ENCODE data around the gene TCHH.
A peak's percentile ranks its signal among the peaks of the same experiment; 100 is the strongest.
"Not testable (repeated sequence)": the region's sequence is repeated elsewhere in the genome, so short reads cannot be mapped to it uniquely, and the experiment has no call there.

Gene TCHH

DNA sequence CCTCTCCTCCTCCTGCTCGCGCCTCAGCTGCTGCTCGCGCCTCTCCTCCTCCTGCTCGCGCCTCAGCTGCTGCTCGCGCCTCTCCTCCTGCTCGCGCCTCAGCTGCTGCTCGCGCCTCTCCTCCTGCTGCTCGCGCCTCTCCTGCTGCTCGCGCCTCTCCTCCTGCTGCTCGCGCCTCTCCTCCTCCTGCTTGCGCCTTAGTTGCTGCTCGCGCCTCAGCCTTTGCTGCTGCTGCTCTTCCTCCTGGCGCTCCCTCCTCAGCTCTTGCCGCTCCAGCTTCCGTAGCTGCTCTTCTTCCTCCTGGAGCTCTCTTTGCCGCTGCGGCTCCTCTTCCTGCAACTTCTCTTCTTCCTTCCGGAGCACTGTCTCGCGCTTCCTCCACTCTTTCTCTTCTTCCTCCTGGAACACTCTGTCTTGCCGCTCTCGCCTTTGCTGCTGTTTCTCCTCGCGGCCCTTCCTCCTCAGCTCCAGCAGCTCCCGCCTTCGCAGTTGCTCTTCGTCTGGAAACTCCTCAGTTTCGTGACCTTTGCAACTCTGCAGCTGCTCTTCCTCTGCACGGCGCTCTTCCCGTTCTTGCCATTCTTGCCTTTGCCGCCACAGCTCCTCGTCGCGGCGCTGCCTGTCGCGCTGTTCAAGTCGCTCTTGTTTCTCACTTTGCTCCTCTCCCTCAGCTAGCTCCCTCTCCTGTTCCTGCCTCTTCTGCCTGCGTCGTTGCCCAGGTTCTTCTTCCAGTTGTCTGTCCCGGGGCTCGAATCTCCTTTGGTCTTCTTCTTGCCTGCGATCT lies 3.0 kb downstream of the TCHH start:
- no peak for DNase-seq

DNA sequence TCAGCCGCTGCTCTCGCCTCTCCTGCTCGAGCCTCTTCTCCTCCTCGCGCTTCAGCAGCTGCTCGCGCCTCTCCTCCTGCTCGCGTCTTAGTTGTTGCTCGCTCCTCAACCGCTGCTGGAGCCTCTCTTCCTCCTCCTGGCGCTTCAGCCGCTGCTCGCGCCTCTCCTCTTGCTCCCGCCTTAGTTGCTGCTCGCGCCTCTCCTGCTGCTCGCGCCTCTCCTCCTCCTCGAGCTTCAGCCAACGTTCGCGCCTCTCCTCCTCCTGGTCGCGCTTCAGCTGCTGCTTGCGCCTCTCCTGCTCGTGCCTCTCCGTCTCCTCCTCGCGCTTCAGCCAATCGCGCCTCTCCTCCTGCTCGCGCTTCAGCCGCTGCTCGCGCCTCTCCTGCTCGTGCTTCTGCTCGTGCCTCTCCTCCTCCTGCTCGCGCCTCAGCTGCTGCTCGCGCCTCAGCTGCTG lies 3.7 kb downstream of the TCHH start:
- DNase-seq, result peak; percentile 66

DNA sequence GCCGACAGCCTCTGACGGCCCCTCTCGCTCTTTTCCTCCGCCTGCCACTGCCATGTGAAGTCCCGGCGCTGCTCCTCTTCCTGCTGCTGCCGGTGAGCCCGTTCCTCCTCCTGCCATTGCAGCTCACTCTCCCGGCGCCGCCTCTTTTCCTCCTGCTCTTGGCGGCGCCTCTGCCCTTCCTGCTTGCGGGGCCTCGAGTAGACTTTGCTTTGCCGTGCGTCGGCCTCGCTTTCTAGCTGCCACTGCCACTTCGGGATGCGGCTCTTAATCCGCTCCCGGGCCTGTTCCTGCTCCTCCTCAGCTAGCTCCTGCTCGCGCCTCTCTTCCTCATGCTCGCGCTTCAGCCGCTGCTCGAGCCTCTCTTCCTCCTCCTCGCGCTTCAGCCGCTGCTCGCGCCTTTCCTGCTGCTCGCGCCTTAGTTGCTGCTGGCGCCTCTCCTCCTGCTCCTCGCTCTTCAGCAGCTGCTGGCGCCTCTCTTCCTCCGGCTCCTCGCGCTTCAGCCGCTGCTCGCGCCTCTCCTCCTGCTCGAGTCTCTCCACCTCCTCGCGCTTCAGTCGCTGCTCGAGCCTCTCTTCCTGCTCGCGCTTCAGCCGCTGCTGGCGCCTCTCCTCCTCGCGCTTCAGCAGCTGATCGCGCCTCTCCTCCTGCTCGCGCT lies 4.3 kb downstream of the TCHH start:
- peak; percentile 65 for DNase-seq

DNA sequence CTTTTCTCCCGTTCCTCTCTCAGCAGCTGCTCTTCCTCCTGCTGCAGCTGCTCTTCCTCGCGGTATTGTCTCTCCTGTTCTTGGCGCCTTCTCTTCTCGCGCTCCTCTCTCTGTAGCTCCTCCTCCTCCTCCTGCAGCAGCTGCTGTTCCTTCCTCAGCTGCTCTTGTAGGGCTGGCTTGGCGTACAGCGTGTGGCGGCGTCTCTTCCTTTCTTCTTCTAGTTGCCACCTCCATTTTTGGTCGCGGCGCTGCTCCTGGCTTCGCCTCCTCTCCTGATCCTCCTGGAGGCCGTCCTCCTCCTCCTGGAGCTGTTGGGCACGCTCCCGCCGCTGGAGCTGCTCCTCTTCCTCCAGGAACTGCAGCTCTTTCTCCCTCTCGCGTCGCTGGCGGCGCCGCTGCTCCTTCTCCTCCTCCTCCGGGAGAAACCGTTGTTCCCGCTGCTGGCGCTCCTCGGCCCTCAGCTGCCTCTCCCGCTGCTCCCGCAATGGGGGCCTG lies 4.8 kb downstream of the TCHH start:
- DNase-seq, result peak; percentile 68

DNA sequence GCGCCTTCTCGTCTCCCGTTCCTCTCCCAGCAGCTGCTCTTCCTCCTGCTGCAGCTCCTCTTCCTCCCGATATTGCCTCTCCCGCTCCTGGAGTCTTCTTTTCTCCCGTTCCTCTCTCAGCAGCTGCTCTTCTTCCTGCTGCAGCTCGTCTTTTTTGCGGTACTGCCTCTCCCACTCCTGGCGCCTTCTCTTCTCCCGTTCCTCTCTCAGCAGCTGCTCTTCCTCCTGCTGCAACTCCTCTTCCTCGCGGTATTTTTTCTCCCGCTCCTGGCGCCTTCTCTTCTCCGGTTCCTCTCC lies 5.3 kb downstream of the TCHH start:
- DNase-seq, result no peak

DNA sequence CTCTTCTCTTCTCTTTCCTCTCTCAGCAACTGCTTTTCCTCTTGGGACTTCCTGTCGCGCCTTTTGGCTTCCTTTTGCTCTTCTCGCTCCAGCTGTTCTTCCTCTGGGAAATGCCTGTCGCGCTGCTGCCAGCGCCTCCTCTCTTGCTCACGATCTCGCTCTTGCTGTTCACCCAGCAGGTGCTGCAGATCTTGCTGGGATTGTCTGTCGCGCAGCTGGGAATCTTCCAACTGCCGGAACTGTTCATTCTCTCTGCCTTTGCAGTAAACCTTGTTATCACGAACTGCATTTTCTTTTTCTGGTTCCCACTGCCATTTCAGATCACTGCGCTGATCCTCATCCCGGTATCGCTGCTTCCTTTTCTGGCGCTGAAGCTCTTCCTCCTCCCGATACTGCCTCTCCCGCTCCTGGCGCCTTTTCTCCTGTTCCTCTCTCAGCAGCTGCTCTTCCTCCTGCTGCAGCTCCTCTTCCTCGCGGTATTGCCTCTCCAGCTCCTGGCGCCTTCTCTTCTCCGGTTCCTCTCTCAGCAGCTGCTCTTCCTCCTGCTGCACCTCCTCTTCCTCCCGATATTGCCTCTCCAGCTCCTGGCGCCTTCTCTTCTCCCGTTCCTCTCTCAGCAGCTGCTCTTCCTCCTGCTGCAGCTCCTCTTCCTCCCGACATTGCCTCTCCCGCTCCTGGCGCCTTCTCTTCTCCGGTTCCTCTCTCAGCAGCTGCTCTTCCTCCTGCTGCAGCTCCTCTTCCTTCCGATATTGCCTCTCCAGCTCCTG lies 5.8 kb downstream of the TCHH start:
- DNase-seq, result no peak

DNA sequence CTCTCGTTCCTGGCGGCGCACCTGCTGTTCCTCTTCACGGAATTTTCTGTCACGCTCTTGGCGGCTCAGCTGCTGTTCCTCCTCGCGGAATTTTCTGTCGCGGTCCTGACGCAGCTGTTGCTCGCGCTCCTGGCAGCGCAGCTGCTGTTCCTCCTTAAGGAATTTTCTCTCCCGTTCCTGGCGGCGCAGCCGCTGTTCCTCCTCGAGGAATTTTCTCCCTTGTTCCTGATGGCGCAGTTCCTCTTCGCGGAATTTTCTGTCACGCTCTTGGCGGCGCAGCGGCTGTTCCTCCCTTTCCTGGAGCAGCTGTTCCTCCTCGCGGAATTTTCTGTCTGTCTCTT lies 6.4 kb downstream of the TCHH start:
- DNase-seq, result no peak

DNA sequence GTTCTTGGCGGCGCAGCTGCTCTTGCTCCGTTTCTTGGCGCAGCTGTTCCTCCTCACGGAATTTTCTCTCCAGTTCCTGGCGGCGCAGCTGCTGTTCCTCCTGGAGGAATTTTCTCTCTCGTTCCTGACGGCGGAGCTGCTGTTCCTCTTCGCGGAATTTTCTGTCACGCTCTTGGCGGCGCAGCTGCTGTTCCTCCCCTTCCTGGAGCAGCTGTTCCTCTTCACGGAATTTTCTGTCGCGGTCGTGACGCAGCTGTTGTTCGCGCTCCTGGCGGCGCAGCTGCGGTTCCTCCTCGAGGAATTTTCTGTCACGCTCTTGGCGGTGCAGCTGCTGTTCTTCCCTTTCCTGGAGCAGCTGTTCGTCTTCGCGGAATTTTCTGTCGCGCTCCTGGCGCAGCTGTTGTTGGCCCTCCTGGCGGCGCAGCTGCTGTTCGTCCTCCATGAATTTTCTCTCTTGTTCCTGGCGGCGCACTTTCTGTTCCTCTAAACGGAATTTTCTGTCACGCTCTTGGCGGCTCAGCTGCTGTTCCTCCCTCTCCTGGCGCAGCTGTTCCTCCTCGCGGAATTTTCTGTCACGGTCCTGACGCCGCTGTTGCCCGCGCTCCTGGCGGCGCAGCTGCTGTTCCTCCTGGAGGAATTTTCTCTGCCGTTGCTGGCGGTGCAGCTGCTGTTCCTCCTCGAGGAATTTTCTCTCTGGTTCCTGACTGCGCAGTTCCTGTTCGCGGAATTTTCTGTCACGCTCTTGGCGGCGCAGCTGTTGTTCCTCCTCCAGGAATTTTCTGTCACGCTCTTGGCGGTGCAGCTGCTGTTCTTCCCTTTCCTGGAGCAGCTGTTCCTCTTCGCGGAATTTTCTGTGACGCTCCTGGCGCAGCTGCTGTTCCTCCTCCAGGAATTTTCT lies 7.0 kb downstream of the TCHH start:
- no peak for DNase-seq

DNA sequence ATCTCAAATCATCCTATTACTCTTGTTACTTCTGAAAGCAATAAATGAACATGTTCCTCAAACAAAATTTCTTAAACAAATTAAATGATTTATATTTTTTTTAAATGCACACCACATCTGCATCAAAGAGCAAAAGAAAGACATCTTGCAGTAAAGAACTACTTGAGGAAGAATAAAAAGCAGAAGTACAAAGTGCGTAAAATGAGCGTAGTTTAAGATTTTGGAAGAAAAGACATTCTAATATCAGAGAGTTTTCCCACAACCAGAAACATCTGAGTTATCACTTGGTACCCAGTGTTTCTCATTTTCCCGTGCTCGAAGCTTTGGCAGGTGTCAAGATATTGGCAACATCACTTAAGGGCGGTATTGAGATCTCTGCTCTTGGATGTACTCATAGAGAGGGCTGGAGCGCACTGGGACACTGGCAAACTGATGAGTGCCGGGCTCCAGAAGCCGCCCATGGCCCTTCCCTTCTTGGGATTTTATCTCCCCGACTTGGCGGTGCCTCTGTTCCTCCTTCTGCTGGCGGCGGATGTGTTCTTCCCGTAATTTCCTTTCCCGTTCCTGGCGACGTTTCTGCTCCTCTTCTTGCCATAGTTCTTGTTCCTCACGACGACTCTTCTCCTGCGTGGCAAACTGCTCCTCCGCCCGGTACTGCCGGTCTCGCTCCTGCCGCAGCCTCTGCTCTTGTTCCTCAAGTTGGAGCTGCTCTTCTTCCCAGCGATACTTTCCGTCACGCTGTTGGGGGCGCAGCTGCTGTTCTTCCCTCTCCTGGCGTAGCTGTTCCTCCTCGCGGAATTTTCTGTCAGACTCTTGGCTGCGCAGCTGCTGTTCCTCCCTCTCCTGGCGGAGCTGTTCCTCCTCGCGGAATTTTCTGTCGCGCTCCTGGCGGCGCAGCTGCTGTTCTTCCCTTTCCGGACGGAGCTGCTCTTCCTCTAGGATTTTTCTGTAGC lies 7.9 kb downstream of the TCHH start:
- no peak for DNase-seq

DNA sequence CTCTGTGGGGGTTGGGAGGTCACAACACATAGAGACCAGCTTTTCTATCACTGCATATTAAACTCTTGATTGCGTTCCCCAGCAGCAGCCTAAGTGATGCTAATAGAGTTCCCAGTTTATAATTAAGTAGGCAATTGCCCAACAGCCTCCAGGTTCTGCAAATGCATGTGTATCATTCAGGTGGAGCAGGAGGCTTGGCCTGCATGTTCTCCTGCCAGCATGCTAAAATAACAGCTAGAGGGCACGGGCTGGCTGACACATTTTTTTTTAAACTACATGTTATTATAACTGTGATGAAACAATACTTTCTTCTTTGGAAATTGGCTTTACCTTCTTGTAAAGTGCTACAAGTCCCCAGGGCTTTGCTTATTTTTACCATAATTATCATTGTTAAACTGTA lies 10.4 kb downstream of the TCHH start:
- no peak for DNase-seq

DNA sequence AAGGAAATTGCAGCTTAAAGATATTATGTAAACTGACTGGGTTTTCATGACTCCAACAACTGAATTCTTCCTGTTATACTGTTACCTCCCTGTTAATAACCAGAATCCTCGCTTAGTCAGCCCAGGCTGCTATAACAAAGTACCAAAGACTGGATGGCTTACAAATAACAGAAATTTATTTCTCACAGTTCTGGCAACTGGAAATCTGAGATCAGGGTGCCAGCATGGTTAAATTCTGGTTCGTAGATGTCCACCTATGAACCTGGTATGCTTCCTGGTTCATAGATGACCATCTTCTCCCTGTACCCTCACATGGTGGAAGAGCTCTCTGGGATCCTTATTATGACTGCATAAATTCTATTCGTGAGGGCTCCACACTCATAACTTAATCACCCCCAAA lies 18.3 kb downstream of the TCHH start:
- no peak for DNase-seq

DNA sequence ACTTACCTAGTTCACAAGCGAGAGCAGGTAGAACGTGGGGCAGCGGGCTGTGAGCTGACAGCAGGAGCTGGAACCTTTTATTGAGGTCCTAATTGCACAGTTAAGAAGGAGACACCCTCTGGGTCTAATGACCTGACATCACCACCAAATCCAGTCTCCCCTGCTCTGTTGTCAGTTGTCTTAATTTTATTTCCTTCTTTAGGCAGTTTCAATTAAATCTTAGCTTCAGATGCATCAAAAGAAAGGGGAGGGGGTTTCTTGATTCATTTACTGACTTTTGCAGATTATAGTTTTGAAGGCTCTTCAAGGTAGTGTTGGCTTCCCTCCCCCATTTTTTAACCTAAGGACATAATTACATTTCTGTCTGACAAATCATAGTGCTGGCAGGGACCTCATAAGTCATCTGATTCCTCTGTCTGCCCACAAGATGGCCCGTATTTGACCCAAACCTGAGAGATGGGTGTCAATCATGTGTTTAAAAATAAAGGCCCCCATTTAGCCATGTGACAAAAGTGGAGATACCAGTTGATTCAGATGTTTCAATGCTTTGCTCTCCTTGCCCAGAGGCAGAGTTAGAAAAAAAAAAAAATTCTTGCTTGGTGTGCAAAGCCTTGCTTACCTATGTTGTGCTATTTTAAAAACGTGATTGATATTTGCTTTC lies 26.1 kb downstream of the TCHH start, which contains the start of gene TCHHL1:
TSS of gene TCHHL1 (minus strand) at position 51 of the 661 bp plus-strand sequence. CDS start 921 bp downstream, outside the sequence.
- no peak for DNase-seq

DNA sequence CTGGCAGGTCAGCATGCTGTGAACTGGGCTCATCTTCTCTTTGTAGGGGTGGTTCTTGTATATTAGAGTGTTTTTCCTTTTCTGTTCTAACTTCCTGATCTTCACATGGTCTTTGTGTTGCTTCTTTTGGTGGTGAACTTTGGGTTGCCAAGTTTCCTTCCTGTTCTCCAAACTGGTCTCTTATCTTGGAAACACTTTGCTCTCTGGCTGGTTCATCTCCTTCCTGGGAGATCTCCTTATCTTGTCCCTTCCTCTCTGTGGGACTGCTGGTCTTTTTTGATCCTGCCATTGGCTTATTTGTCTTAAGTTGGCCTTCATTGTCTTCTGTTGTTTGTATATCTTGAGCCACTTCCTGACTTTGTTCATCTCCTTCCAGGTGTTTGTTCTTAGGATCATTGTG lies 28.5 kb downstream of the TCHH start:
- DNase-seq, result no peak

DNA sequence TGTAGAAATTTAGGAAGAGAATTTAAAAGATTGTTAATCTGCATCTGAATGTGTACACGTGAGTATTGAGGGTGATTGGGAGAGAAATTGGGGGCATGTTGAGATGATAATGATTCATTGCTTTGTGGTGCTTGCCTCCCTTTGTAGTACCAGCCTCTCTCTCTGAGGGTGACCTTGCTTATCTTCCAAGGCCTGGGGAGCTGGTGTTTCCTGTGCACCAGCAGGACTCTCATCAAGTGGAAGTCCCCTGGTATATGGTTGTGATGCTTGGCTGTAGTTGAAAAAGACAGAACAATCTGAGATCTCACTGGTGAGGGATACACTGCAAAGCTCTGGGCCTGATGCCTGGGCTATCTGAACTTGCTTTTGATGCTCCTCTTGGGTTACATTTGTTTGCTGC lies 30.4 kb downstream of the TCHH start:
- no peak for DNase-seq

DNA sequence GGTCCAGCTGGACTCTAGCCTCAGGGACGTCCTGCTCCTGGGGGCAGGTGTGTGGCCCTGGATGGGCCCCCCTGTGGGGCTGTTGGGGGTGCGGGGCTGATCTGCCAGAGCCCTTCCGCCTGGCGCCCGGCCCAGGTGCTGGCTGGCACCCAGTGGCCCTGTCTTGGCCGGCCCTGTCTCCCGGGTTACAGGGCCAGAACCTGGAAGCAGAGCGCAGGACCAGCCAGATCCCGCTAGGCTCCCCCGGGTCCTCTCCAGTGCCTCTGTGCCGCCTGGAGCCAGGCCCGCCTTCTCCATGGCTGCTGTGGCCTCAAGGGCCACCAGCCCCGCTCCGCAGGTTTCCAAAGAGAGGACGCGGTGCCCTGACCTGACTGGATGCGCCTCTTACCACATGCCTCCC lies 34.2 kb downstream of the TCHH start:
- DNase-seq, result not testable (repeated sequence)

DNA sequence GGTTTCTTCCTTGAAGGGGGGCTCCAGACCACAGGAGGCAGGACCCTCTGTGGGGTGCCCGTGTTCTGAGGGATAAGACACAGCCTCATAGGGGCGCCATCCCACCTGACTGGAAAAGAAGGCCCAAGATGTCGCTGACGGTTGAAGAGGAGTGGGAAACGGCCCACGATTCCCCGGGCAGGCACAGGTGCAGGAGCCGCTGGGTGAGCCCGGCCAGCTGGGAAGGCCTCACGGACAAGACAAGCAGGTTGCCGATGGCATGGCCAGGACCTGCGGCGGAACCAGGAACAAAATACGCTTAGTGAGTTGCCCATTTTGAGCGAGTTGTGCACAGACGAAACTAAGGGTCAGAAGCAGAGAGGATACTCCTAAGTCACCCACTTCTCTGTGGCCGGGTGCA lies 34.8 kb downstream of the TCHH start:
- not testable (repeated sequence) for DNase-seq

DNA sequence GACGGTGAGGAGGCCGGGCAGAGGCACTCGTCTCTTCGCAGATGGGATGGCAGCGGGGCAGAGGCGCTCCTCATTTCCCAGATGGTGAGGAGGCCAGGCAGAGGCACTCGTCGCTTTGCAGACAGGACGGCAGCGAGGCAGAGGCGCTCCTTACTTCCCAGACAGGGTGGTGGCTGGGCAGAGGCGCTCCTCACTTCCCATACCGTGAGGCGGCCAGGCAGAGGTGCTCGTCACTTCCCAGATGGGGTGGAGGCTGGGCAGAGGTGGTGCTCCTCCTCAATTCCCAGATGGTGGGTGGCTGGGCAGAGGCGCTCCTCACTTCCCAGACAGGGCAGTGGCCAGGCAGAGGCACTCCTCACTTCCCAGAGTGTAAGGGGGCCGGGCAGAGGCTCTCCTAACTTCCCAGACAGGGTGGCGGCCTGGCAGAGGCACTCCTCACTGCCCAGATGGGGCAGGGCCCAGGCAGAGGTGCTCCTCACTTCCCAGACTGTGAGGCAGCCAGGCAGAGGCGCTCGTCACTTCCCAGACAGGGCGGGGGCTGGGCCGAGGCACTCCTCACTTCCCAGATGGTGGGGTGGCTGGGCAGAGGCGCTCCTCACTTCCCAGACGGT lies 36.3 kb downstream of the TCHH start:
- no peak for DNase-seq

DNA sequence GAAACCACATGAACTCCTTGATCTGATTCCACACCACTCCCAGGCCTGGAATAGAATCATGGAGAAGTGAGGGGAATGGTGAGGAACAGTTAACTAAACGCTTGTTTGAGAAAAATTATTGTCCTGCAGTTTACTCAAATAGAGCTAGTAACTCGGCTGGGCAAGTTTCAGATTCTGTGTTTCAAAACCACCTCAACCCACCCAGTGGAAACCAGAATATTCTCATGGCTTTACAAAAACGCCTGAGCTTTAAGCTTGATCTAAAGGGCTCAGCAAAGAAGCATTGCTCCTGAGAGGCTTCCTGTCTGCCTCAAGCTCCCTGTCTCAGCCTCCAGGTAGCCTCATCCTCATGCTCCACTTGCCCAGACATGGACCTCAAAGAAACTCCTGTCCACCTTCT lies 42.9 kb downstream of the TCHH start:
- no peak for DNase-seq

DNA sequence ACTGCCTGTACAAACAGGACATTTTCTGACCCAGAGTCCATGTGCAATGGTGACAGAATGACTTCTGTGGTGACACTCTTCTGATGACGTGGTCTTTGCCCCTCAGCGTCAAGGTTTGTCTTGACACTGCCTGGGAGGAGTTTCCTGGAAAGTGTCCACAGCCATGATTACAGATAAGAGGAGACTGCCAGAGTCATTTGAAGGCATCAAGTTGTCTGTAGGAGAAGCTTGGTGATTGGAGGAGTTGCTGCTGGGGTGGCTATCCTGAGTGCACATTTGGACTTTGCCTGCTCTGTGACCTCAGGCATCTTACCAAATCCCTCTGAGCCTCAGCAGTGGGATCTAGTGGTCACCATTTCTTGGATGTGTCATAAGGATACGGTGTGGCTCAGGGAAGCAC lies 44.1 kb downstream of the TCHH start:
- no peak for DNase-seq

DNA sequence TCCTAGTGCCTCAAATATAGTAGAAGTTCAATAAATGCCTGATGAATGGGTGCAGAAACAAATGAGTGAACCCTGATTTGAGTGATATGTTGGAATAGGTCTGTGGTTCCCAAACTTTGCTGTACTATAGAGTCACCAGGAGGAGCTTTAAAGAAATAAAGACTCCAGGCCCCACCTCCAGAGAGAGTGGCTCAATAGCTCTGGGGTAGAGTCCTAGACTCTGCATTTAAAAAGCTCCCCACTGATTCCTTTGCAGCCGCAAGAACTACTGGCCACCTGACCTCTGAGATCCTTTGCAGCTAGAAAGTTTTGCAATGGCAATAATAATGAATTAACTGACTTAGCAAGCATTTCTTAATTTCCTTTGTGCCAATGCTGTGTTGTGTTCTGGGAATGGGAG lies 47.3 kb downstream of the TCHH start:
- DNase-seq, result no peak

DNA sequence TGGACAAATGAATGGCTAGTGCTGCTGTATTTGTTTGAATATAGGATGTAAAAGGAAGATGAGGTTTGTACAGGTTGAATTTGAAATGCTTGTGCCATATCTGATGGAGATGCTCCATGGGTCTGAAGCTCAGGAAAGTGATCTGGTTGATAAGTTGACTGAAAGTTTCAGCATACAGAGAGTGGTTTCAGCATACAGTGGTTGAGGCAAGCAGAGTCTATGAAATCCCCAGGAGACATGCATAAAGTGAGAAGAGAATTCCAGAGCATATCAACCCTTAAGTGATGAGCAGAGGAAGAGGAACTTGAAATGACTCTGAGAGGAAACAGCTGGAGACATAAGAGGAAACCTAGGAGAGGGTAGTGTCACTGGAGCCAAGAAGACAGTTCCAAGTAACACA lies 48.1 kb downstream of the TCHH start:
- no peak for DNase-seq

Measured in activated effector memory CD4-positive, alpha-beta T cell treated with anti-CD3 and anti-CD28 coated beads, Interleukin-2, amount 50 U/mL, for 16 hours (primary cell).